Measurements from ENCODE around the gene OAS3. TPM values are rescaled to one million over a fixed set of nuclear protein-coding genes. Genes with fewer than 3 reads are reported as not detected.

OAS3 gene
- total RNA-seq, 1 experiment from 2014 or later, result 17.4 TPM

- H3K27me3 ChIP-seq (ENCODE audit: insufficient read depth, low read depth), result peaks cover 20% of the 10 kb centered on the region
- H3K4me3 ChIP-seq, result no peak overlapping the region
- no peaks in the 10 kb centered on the region for H4K20me1 ChIP-seq (ENCODE audit: insufficient read depth)
- H3K9me3 ChIP-seq (ENCODE audit: insufficient read depth, low read depth), result no peaks in the 10 kb centered on the region
- no peak overlapping the region for H3K4me2 ChIP-seq
- H3K79me2 ChIP-seq (ENCODE audit: low read depth), result no peaks in the 10 kb centered on the region
- H3K4me1 ChIP-seq (replicated peaks; ENCODE audit: insufficient read depth), result no peaks in the 10 kb centered on the region
- no peaks in the 10 kb centered on the region for H3K36me3 ChIP-seq (ENCODE audit: low read depth)
- ChIA-PET POLR2A (ENCODE audit: unreplicated experiment) (no interaction called here), CTCF (interaction anchor here (0.6 kb wide), 1 partner anchor 21 kb away, joined by 3 read pairs; no protein-coding TSS in a partner anchor)
- no peak for TF ChIP-seq EZH2 (IDR thresholded peaks at IDR 0.05; ENCODE audit: low read depth)
- TF ChIP-seq, protein P1, sequence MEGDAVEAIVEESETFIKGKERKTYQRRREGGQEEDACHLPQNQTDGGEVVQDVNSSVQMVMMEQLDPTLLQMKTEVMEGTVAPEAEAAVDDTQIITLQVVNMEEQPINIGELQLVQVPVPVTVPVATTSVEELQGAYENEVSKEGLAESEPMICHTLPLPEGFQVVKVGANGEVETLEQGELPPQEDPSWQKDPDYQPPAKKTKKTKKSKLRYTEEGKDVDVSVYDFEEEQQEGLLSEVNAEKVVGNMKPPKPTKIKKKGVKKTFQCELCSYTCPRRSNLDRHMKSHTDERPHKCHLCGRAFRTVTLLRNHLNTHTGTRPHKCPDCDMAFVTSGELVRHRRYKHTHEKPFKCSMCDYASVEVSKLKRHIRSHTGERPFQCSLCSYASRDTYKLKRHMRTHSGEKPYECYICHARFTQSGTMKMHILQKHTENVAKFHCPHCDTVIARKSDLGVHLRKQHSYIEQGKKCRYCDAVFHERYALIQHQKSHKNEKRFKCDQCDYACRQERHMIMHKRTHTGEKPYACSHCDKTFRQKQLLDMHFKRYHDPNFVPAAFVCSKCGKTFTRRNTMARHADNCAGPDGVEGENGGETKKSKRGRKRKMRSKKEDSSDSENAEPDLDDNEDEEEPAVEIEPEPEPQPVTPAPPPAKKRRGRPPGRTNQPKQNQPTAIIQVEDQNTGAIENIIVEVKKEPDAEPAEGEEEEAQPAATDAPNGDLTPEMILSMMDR (conservative IDR thresholded peaks at IDR 0.05), result no peak
- no TSS peak for BruUV-seq (replicated peaks)
- intact Hi-C loops (cut with micrococcal nuclease; ENCODE audit: unreplicated experiment), result loop anchor here (10.0 kb wide), 1 partner anchor 93 kb away; the partner anchor contains the start of gene OAS1
- no peak overlapping the region for H3K27ac ChIP-seq
- no peak for DNase-seq
- H2AFZ ChIP-seq, result no peak overlapping the region
- H3K9me2 ChIP-seq (ENCODE audit: insufficient read depth), result no peaks in the 10 kb centered on the region; the same call in 1 of the 2 replicates
- H3F3A ChIP-seq (ENCODE audit: insufficient read depth, low read depth), result no peaks in the 10 kb centered on the region
These were observed 59.2 kb downstream of the OAS3 start for GRCh38 chr12:112997506-112997905.

GRCh38 chr12:112998987-112999767, 60.9 kb downstream of the OAS3 start:
- Histone ChIP-seq H3K4me2 (no peak overlapping the region), H4K20me1 (ENCODE audit: insufficient read depth) (no peaks in the 10 kb centered on the region), H3F3A (ENCODE audit: insufficient read depth, low read depth) (no peaks in the 10 kb centered on the region), H3K9me3 (ENCODE audit: insufficient read depth, low read depth) (no peaks in the 10 kb centered on the region), H3K4me1 (replicated peaks; ENCODE audit: insufficient read depth) (no peaks in the 10 kb centered on the region), H3K36me3 (ENCODE audit: low read depth) (no peaks in the 10 kb centered on the region), H2AFZ (no peak overlapping the region), H3K27ac (no peak overlapping the region), H3K4me3 (no peak overlapping the region), H3K9me2 (ENCODE audit: insufficient read depth) (no peaks in the 10 kb centered on the region; the same call in 1 of the 2 replicates), H3K79me2 (ENCODE audit: low read depth) (no peaks in the 10 kb centered on the region), H3K27me3 (ENCODE audit: insufficient read depth, low read depth) (peaks cover 37% of the 10 kb centered on the region)
- ChIA-PET CTCF (no interaction called here), POLR2A (ENCODE audit: unreplicated experiment) (no interaction called here)
- TF ChIP-seq, protein P1 (conservative IDR thresholded peaks at IDR 0.05), result no peak
- TF ChIP-seq EZH2 (IDR thresholded peaks at IDR 0.05; ENCODE audit: low read depth), result no peak
- no peak for DNase-seq
- intact Hi-C loops (cut with micrococcal nuclease; ENCODE audit: unreplicated experiment), result loop anchor here (10.0 kb wide), 1 partner anchor 94 kb away; the partner anchor contains the start of gene OAS1
- no TSS peak for BruUV-seq (replicated peaks)

DNA sequence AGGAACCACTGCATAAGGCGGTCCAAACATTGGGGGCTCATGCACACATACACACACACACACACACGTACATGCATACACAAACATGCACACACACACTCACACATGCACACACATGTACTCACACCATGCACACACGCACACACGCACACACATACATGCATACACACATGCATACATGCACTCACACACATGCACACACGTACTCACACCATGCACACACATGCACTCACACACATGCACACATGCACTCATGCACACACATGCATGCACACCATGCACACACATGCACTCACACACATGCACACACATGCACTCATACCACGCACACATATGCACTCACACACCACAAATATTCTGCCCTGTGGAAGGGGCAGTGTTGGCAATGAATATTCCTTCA, 62.2 kb downstream of the OAS3 start:
- CTCF ChIA-PET, result no interaction called here
- Histone ChIP-seq H3K79me2 (ENCODE audit: low read depth) (no peaks in the 10 kb centered on the region), H3K4me3 (no peak overlapping the region), H3K27ac (no peak overlapping the region), H4K20me1 (ENCODE audit: insufficient read depth) (no peaks in the 10 kb centered on the region), H3K4me2 (no peak overlapping the region), H3K4me1 (replicated peaks; ENCODE audit: insufficient read depth) (no peaks in the 10 kb centered on the region), H3F3A (ENCODE audit: insufficient read depth, low read depth) (no peaks in the 10 kb centered on the region), H3K9me2 (ENCODE audit: insufficient read depth) (no peaks in the 10 kb centered on the region; the same call in 1 of the 2 replicates), H2AFZ (no peak overlapping the region), H3K9me3 (ENCODE audit: insufficient read depth, low read depth) (no peaks in the 10 kb centered on the region), H3K27me3 (ENCODE audit: insufficient read depth, low read depth) (peaks cover 47% of the 10 kb centered on the region), H3K36me3 (ENCODE audit: low read depth) (no peaks in the 10 kb centered on the region)
- POLR2A ChIA-PET (ENCODE audit: unreplicated experiment), result no interaction called here
- TF ChIP-seq EZH2 (IDR thresholded peaks at IDR 0.05; ENCODE audit: low read depth), result no peak
- TF ChIP-seq, protein P1 (conservative IDR thresholded peaks at IDR 0.05), result no peak
- DNase-seq, result no peak
- intact Hi-C loops (cut with micrococcal nuclease; ENCODE audit: unreplicated experiment), result no loop called here
- no TSS peak for BruUV-seq (replicated peaks)
